OCI-LY3 (cell line): Measurements from ENCODE around the gene AXIN1.

Experiments used
- EZH2phosphoT487 ChIP-seq: fragments of 200-600 bp; shearing (Covaris generic); IDR thresholded peaks from 2 replicates; pipeline ENCODE4 v1.6.1; 2018; ENCODE audit warnings: antibody characterized with exemption, mixed run types, low read depth
- TF ChIP-seq, protein P1 (sequence below): fragments of 200-600, 300-600 bp; sonication (generic); IDR thresholded peaks from 2 replicates; pipeline ENCODE4 v1.5.1; 2014; ENCODE audit warnings: antibody characterized with exemption, low read length, low read depth

DNA sequence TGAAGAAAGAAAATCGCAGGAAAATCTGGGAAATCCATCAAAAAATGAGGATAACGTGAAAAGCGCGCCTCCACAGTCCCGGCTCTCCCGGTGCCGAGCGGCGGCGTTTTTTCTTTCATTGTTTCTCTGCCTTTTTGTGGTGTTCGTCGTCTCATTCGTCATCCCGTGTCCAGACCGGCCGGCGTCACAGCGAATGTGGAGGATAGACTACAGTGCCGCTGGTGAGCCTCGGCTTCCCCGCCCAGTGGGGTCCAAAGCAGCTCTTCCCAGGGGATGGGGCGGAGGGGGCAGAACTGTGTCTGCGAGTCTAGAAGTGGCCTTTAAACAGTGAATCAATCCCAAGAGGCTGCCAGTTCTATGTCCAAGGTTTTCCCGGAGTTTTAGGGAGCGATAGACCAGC lies 98.1 kb downstream of the AXIN1 start:
- TF ChIP-seq, protein P1, sequence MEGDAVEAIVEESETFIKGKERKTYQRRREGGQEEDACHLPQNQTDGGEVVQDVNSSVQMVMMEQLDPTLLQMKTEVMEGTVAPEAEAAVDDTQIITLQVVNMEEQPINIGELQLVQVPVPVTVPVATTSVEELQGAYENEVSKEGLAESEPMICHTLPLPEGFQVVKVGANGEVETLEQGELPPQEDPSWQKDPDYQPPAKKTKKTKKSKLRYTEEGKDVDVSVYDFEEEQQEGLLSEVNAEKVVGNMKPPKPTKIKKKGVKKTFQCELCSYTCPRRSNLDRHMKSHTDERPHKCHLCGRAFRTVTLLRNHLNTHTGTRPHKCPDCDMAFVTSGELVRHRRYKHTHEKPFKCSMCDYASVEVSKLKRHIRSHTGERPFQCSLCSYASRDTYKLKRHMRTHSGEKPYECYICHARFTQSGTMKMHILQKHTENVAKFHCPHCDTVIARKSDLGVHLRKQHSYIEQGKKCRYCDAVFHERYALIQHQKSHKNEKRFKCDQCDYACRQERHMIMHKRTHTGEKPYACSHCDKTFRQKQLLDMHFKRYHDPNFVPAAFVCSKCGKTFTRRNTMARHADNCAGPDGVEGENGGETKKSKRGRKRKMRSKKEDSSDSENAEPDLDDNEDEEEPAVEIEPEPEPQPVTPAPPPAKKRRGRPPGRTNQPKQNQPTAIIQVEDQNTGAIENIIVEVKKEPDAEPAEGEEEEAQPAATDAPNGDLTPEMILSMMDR = no peak
- TF ChIP-seq EZH2phosphoT487 = no peak
